BLaER1 (cell line): ENCODE measurements around the gene CPED1.
"Not testable (repeated sequence)": the region's sequence is repeated elsewhere in the genome, so short reads cannot be mapped to it uniquely, and the experiment has no call there.

Source experiments
- H3K27ac ChIP-seq: shearing (Covaris generic); formaldehyde crosslinking; 2 replicates; pipeline ENCODE4 v1.8.1; 2022
- H3K27me3 ChIP-seq: shearing (Covaris generic); formaldehyde crosslinking; 2 replicates; pipeline ENCODE4 v1.8.1; 2022
- H3K36me3 ChIP-seq: shearing (Covaris generic); formaldehyde crosslinking; 2 replicates; pipeline ENCODE4 v1.8.1; 2022
- H3K4me1 ChIP-seq: shearing (Covaris generic); formaldehyde crosslinking; 2 replicates; pipeline ENCODE4 v1.8.1; 2022
- H3K4me2 ChIP-seq: shearing (Covaris generic); formaldehyde crosslinking; 2 replicates; pipeline ENCODE4 v1.8.1; 2022
- H3K4me3 ChIP-seq: shearing (Covaris generic); formaldehyde crosslinking; 2 replicates; pipeline ENCODE4 v1.8.1; 2022
- H3K9ac ChIP-seq: shearing (Covaris generic); formaldehyde crosslinking; 2 replicates; pipeline ENCODE4 v1.8.1; 2022
- H3K9me3 ChIP-seq: shearing (Covaris generic); formaldehyde crosslinking; 2 replicates; pipeline ENCODE4 v1.8.1; 2022
- H4K20me1 ChIP-seq: shearing (Covaris generic); formaldehyde crosslinking; 2 replicates; pipeline ENCODE4 v1.8.1; 2022
- Cebpa-rat ChIP-seq: shearing (Covaris generic); IDR thresholded peaks from 2 replicates; pipeline ENCODE4 v1.8.1; 2022

The CPED1 gene

GRCh38 chr7:120979765-120980499, 8.6 kb upstream of the CPED1 start:
- H3K4me1 ChIP-seq: no peaks in the 10 kb centered on the region
- H3K27ac ChIP-seq: no peak overlapping the region
- H3K9ac ChIP-seq: no peak overlapping the region
- no peaks in the 10 kb centered on the region for H3K27me3 ChIP-seq
- no peak overlapping the region for H3K4me3 ChIP-seq
- no peaks in the 10 kb centered on the region for H3K9me3 ChIP-seq
- no peak for TF ChIP-seq Cebpa-rat
- no peak overlapping the region for H3K4me2 ChIP-seq
- H4K20me1 ChIP-seq: no peaks in the 10 kb centered on the region
- H3K36me3 ChIP-seq: peaks cover 18% of the 10 kb centered on the region; the same call in 1 of the 2 replicates

DNA sequence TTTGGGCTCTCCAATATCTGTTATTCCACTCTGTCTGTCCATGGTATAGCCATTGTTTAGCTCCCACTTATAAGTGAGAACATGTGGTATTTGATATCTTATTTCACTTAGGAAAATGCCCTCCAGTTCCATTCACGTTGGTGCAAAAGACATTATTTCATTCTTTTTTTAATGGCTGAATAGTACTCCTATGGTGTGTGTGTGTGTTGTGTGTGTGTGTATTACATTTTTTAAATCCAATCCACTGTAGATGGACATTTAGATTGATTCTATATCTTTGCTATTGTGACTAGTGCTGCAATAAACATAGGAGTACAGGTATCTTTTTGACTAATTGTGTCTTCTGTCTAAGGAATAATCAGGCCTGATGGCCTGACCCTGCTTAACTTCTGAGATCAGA, 7.4 kb upstream of the CPED1 start:
- H4K20me1 ChIP-seq: no peaks in the 10 kb centered on the region
- H3K4me1 ChIP-seq: no peaks in the 10 kb centered on the region
- H3K27me3 ChIP-seq: no peaks in the 10 kb centered on the region
- no peak overlapping the region for H3K27ac ChIP-seq
- no peaks in the 10 kb centered on the region for H3K9me3 ChIP-seq
- no peak overlapping the region for H3K4me2 ChIP-seq
- H3K36me3 ChIP-seq: peaks cover 9% of the 10 kb centered on the region; the same call in 1 of the 2 replicates
- TF ChIP-seq Cebpa-rat: no peak
- no peak overlapping the region for H3K4me3 ChIP-seq
- no peak overlapping the region for H3K9ac ChIP-seq

GRCh38 chr7:120981888-120982615, 6.5 kb upstream of the CPED1 start:
- Histone ChIP-seq H3K27ac (no peak overlapping the region), H3K36me3 (no peaks in the 10 kb centered on the region), H3K9me3 (no peaks in the 10 kb centered on the region), H3K4me2 (no peak overlapping the region), H3K4me3 (no peak overlapping the region), H3K9ac (no peak overlapping the region), H4K20me1 (no peaks in the 10 kb centered on the region), H3K27me3 (no peaks in the 10 kb centered on the region), H3K4me1 (no peaks in the 10 kb centered on the region)
- no peak for TF ChIP-seq Cebpa-rat

DNA sequence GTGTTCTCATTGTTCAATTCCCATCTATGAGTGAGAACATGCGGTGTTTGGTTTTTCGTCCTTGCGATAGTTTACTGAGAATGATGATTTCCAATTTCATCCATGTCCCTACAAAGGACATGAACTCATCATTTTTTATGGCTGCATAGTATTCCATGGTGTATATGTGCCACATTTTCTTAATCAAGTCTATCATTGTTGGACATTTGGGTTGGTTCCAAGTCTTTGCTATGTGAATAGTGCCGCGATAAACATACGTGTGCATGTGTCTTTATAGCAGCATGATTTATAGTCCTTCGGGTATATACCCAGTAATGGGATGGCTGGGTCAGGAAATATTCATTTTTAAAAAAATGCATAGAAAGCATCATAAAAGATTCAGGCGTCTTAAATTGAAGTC, 4.9 kb upstream of the CPED1 start:
- H3K4me1 ChIP-seq, H3K9ac ChIP-seq, H3K4me2 ChIP-seq: not testable (repeated sequence)

DNA sequence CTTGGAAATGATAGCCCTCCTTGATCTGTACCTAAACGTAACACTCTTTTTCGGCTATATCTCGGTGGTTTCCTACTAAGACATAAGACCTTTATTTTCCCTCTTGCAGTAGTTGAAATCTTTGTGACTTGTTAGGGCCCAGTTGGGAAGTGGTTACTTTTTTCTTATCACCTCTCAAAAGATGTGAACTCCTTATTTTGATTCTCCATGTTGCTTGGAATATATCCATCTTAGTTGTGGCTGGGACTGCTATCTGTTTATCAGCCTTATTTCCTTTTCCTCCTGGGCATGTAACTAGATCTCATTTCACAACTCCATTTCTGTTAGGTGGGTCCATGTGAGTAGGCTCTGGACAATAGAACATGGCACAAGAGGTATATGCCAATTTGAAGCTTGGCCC, 4.1 kb upstream of the CPED1 start:
- Histone ChIP-seq H4K20me1 (no peaks in the 10 kb centered on the region), H3K4me1 (peaks cover 17% of the 10 kb centered on the region), H3K27me3 (peaks cover 16% of the 10 kb centered on the region), H3K4me2 (no peak overlapping the region), H3K9me3 (no peaks in the 10 kb centered on the region), H3K9ac (no peak overlapping the region), H3K36me3 (no peaks in the 10 kb centered on the region), H3K4me3 (no peak overlapping the region), H3K27ac (no peak overlapping the region)
- TF ChIP-seq Cebpa-rat: no peak

More for the DNA sequence above, 4.9 kb upstream of the CPED1 start:
- not testable (repeated sequence) for H3K36me3 ChIP-seq, H3K9me3 ChIP-seq, H3K27me3 ChIP-seq, H3K27ac ChIP-seq, H4K20me1 ChIP-seq, H3K4me3 ChIP-seq

GRCh38 chr7:120985130-120985758, 3.3 kb upstream of the CPED1 start:
- Histone ChIP-seq H3K9ac (no peak overlapping the region), H3K36me3 (no peaks in the 10 kb centered on the region), H4K20me1 (no peaks in the 10 kb centered on the region), H3K4me3 (no peak overlapping the region), H3K4me1 (peaks cover 21% of the 10 kb centered on the region), H3K27me3 (peaks cover 23% of the 10 kb centered on the region), H3K27ac (no peak overlapping the region), H3K9me3 (no peaks in the 10 kb centered on the region), H3K4me2 (no peak overlapping the region)
- TF ChIP-seq Cebpa-rat: no peak

- peaks cover 27% of the 10 kb centered on the region for H3K27me3 ChIP-seq
- H3K4me2 ChIP-seq: no peak overlapping the region
- no peaks in the 10 kb centered on the region for H3K36me3 ChIP-seq
- no peak overlapping the region for H3K4me3 ChIP-seq
- H3K9me3 ChIP-seq: no peaks in the 10 kb centered on the region
- no peak overlapping the region for H3K9ac ChIP-seq
- no peak for TF ChIP-seq Cebpa-rat
- H3K4me1 ChIP-seq: peaks cover 23% of the 10 kb centered on the region
- no peak overlapping the region for H3K27ac ChIP-seq
- H4K20me1 ChIP-seq: no peaks in the 10 kb centered on the region
Observed at GRCh38 chr7:120985839-120986238, 2.7 kb upstream of the CPED1 start.

DNA sequence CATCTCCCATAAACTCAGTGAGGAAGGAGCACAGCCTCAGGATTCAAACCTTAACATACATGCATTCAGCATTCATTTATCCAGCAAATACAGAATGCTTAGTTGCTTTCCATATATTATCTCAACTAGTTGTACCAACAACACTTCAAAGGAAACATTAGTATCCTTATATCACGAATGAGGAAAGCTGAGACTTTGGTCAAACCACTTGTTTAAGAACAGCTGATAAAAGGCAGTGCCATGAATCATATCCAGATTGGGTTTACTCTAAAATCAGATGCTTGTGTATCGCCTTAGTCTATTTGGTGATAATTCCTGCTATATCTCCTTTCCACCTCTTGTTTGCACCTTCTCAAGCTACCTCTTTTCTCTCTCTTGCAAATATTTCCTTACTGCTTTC, 1.9 kb upstream of the CPED1 start:
- no peaks in the 10 kb centered on the region for H3K36me3 ChIP-seq
- H3K4me3 ChIP-seq: no peak overlapping the region
- H3K27ac ChIP-seq: no peak overlapping the region
- peaks cover 30% of the 10 kb centered on the region for H3K4me1 ChIP-seq
- no peak overlapping the region for H3K4me2 ChIP-seq
- H3K9ac ChIP-seq: no peak overlapping the region
- no peaks in the 10 kb centered on the region for H4K20me1 ChIP-seq
- H3K9me3 ChIP-seq: no peaks in the 10 kb centered on the region
- peaks cover 28% of the 10 kb centered on the region for H3K27me3 ChIP-seq
- no peak for TF ChIP-seq Cebpa-rat

GRCh38 chr7:120987280-120987679, 1.2 kb upstream of the CPED1 start:
- H3K36me3 ChIP-seq: no peaks in the 10 kb centered on the region

More at GRCh38 chr7:120987280-120987679, 1.2 kb upstream of the CPED1 start:
- no peak overlapping the region for H3K9ac ChIP-seq
- H3K27me3 ChIP-seq: peaks cover 28% of the 10 kb centered on the region
- TF ChIP-seq Cebpa-rat: no peak
- H3K4me3 ChIP-seq: no peak overlapping the region
- no peaks in the 10 kb centered on the region for H3K9me3 ChIP-seq
- peaks cover 30% of the 10 kb centered on the region for H3K4me1 ChIP-seq
- no peak overlapping the region for H3K27ac ChIP-seq
- peak overlapping the region; percentile 92 for H3K4me2 ChIP-seq
- no peaks in the 10 kb centered on the region for H4K20me1 ChIP-seq
